Spleen (tissue), 7 donors: ENCODE measurements around the gene RASA3.

Source experiments
- POLR2A ChIP-seq, 3 donors: fragments of 450-650 bp; IDR thresholded peaks; one replicate each; pipeline ENCODE4 v1.5.1; 2017; ENCODE audit warnings: antibody characterized with exemption in 3 of 3, mild to moderate bottlenecking in 1 of 3
- TF ChIP-seq, protein P1 (sequence below), 11 experiments: fragments of 200-600 bp in 7 of 11; fragments of 450-650 bp in 4 of 11; sonication (generic) in 4 of 11; IDR thresholded peaks in 8 of 11; conservative IDR thresholded peaks in 3 of 11; 1 replicate in 7 of 11; 2 replicates in 4 of 11; pipeline versions ENCODE4 v1.4.0 to v1.8.0; 2016 to 2021; ENCODE audit warnings: antibody characterized with exemption in 11 of 11, inconsistent platforms in 4 of 11, mild to moderate bottlenecking in 1 of 11
- donor health status: DM: no; HTN: no; CAD: no; lungs with moderate emphysema.
- donor health status: DM: no; HTN: no; CAD: no.
- donor health status: DM: no; HTN: no; CAD: no.

DNA sequence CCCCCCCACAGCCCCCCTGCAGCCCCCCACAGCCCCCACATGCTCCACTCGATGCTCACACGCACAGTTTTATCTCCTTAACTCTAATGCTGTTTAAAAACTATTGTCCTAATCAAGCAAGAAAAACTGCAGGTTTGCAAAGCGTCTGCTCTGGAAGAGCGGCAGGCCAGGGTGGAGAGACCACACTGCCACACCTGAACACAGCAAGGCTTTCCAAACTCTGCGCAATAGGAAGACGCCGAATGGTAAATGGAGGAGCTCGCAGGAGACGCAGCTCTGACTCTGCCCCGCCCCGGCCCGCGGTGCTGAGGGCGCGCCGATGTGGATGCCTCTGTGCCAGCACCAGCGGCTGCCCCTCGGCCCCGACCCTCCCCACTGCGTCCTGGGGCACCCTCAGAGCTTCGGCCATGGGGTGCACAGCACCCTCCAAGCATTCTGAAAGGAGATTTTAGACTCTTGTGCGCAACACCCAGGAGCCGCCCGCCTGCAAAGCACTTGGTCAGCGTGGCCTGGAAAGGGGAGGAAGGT is 32.4 kb downstream of the RASA3 start:
- TF ChIP-seq, protein P1, sequence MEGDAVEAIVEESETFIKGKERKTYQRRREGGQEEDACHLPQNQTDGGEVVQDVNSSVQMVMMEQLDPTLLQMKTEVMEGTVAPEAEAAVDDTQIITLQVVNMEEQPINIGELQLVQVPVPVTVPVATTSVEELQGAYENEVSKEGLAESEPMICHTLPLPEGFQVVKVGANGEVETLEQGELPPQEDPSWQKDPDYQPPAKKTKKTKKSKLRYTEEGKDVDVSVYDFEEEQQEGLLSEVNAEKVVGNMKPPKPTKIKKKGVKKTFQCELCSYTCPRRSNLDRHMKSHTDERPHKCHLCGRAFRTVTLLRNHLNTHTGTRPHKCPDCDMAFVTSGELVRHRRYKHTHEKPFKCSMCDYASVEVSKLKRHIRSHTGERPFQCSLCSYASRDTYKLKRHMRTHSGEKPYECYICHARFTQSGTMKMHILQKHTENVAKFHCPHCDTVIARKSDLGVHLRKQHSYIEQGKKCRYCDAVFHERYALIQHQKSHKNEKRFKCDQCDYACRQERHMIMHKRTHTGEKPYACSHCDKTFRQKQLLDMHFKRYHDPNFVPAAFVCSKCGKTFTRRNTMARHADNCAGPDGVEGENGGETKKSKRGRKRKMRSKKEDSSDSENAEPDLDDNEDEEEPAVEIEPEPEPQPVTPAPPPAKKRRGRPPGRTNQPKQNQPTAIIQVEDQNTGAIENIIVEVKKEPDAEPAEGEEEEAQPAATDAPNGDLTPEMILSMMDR (IDR thresholded peaks at IDR 0.05 in 8 of 11, conservative IDR thresholded peaks at IDR 0.05 in 3 of 11) = no peak
- no peak for TF ChIP-seq POLR2A (IDR thresholded peaks at IDR 0.05)
